Measurements from ENCODE around the gene STK39.

STK39 gene

GRCh38 chr2:168052773-168053172 lies 194.6 kb downstream of the STK39 start:
- Histone ChIP-seq H2BK120ac (ENCODE audit: low read depth, low read length) (no peak overlapping the region), H3K27ac (ENCODE audit: low read depth, low read length) (no peak overlapping the region), H3K4me2 (ENCODE audit: low read length) (no peak overlapping the region), H4K8ac (ENCODE audit: low read depth, low read length) (no peak overlapping the region), H3K4me1 (ENCODE audit: control insufficient read depth, low read depth, low read length) (peaks cover 4% of the 10 kb centered on the region), H3K4ac (ENCODE audit: low read depth, low read length) (no peak overlapping the region), H2BK15ac (replicated peaks; ENCODE audit: low read depth) (no peak overlapping the region), H3K79me2 (ENCODE audit: control insufficient read depth, insufficient read depth, low read length) (no peaks in the 10 kb centered on the region), H3K56ac (ENCODE audit: low read length) (no peak overlapping the region), H3K23ac (ENCODE audit: low read length) (no peak overlapping the region), H3K36me3 (ENCODE audit: control insufficient read depth, insufficient read depth, low read length) (no peaks in the 10 kb centered on the region), H2AK5ac (ENCODE audit: low read length) (no peak overlapping the region), H3K27me3 (ENCODE audit: insufficient read depth, low read length, poor library complexity) (no peaks in the 10 kb centered on the region), H2BK5ac (ENCODE audit: low read length) (no peak overlapping the region), H3K79me1 (ENCODE audit: low read length) (no peaks in the 10 kb centered on the region), H3K9ac (ENCODE audit: low read length) (no peak overlapping the region), H4K5ac (ENCODE audit: low read length) (no peak overlapping the region), H3K18ac (ENCODE audit: low read length) (no peak overlapping the region), H3K4me3 (ENCODE audit: low read length) (no peak overlapping the region)
- WGBS (ENCODE audit: extremely low coverage, insufficient coverage, low lambda C conversion rate): no CpG with 5 or more reads among the region's 4 CpGs
- no peak for DNase-seq

- H3K27ac ChIP-seq (ENCODE audit: low read depth, low read length): no peak overlapping the region
Measured at GRCh38 chr2:168050377-168050776, 197.0 kb downstream of the STK39 start.

GRCh38 chr2:168049609-168050008 lies 197.8 kb downstream of the STK39 start:
- Histone ChIP-seq H3K79me2 (ENCODE audit: control insufficient read depth, insufficient read depth, low read length) (no peaks in the 10 kb centered on the region), H3K18ac (ENCODE audit: low read length) (no peak overlapping the region), H3K36me3 (ENCODE audit: control insufficient read depth, insufficient read depth, low read length) (no peaks in the 10 kb centered on the region), H3K23ac (ENCODE audit: low read length) (no peak overlapping the region), H3K56ac (ENCODE audit: low read length) (no peak overlapping the region), H3K27ac (ENCODE audit: low read depth, low read length) (no peak overlapping the region), H4K5ac (ENCODE audit: low read length) (no peak overlapping the region), H3K4me1 (ENCODE audit: control insufficient read depth, low read depth, low read length) (peaks cover 2% of the 10 kb centered on the region), H3K4me3 (ENCODE audit: low read length) (no peak overlapping the region), H3K4ac (ENCODE audit: low read depth, low read length) (no peak overlapping the region), H2BK120ac (ENCODE audit: low read depth, low read length) (no peak overlapping the region), H2BK15ac (replicated peaks; ENCODE audit: low read depth) (no peak overlapping the region), H3K27me3 (ENCODE audit: insufficient read depth, low read length, poor library complexity) (no peaks in the 10 kb centered on the region), H4K8ac (ENCODE audit: low read depth, low read length) (no peak overlapping the region), H3K79me1 (ENCODE audit: low read length) (no peaks in the 10 kb centered on the region), H2BK5ac (ENCODE audit: low read length) (no peak overlapping the region), H3K4me2 (ENCODE audit: low read length) (no peak overlapping the region), H3K9ac (ENCODE audit: low read length) (no peak overlapping the region), H2AK5ac (ENCODE audit: low read length) (no peak overlapping the region)
- no peak for DNase-seq
- WGBS (ENCODE audit: extremely low coverage, insufficient coverage, low lambda C conversion rate): no CpG with 5 or more reads among the region's 2 CpGs

More at GRCh38 chr2:168050377-168050776, 197.0 kb downstream of the STK39 start:
- Histone ChIP-seq H3K27me3 (ENCODE audit: insufficient read depth, low read length, poor library complexity) (no peaks in the 10 kb centered on the region), H3K18ac (ENCODE audit: low read length) (no peak overlapping the region), H3K4me3 (ENCODE audit: low read length) (no peak overlapping the region), H3K4me1 (ENCODE audit: control insufficient read depth, low read depth, low read length) (peaks cover 2% of the 10 kb centered on the region), H2BK5ac (ENCODE audit: low read length) (no peak overlapping the region), H2AK5ac (ENCODE audit: low read length) (no peak overlapping the region), H3K79me2 (ENCODE audit: control insufficient read depth, insufficient read depth, low read length) (no peaks in the 10 kb centered on the region), H3K9ac (ENCODE audit: low read length) (no peak overlapping the region), H4K5ac (ENCODE audit: low read length) (no peak overlapping the region), H3K79me1 (ENCODE audit: low read length) (no peaks in the 10 kb centered on the region), H2BK15ac (replicated peaks; ENCODE audit: low read depth) (no peak overlapping the region), H4K8ac (ENCODE audit: low read depth, low read length) (no peak overlapping the region), H2BK120ac (ENCODE audit: low read depth, low read length) (no peak overlapping the region), H3K36me3 (ENCODE audit: control insufficient read depth, insufficient read depth, low read length) (no peaks in the 10 kb centered on the region), H3K4ac (ENCODE audit: low read depth, low read length) (no peak overlapping the region), H3K4me2 (ENCODE audit: low read length) (no peak overlapping the region), H3K56ac (ENCODE audit: low read length) (no peak overlapping the region), H3K23ac (ENCODE audit: low read length) (no peak overlapping the region)
- DNase-seq: peak; percentile 88
- no CpG with 5 or more reads among the region's 2 CpGs for WGBS (ENCODE audit: extremely low coverage, insufficient coverage, low lambda C conversion rate)

GRCh38 chr2:168047091-168047690 lies 200.2 kb downstream of the STK39 start:
- no peak overlapping the region for H3K23ac ChIP-seq (ENCODE audit: low read length)
- H3K27ac ChIP-seq (ENCODE audit: low read depth, low read length): no peak overlapping the region
- peaks cover 2% of the 10 kb centered on the region for H3K4me1 ChIP-seq (ENCODE audit: control insufficient read depth, low read depth, low read length)
- H2BK5ac ChIP-seq (ENCODE audit: low read length): no peak overlapping the region
- no peak overlapping the region for H3K4me2 ChIP-seq (ENCODE audit: low read length)
- no peak overlapping the region for H3K4me3 ChIP-seq (ENCODE audit: low read length)
- H3K56ac ChIP-seq (ENCODE audit: low read length): no peak overlapping the region
- H3K27me3 ChIP-seq (ENCODE audit: insufficient read depth, low read length, poor library complexity): no peaks in the 10 kb centered on the region
- no peak for DNase-seq
- H2BK15ac ChIP-seq (replicated peaks; ENCODE audit: low read depth): no peak overlapping the region
- no peak overlapping the region for H4K8ac ChIP-seq (ENCODE audit: low read depth, low read length)
- no peaks in the 10 kb centered on the region for H3K36me3 ChIP-seq (ENCODE audit: control insufficient read depth, insufficient read depth, low read length)
- H2BK120ac ChIP-seq (ENCODE audit: low read depth, low read length): no peak overlapping the region
- no peak overlapping the region for H3K9ac ChIP-seq (ENCODE audit: low read length)
- no peak overlapping the region for H3K4ac ChIP-seq (ENCODE audit: low read depth, low read length)
- no peak overlapping the region for H4K5ac ChIP-seq (ENCODE audit: low read length)
- H3K18ac ChIP-seq (ENCODE audit: low read length): no peak overlapping the region
- no peaks in the 10 kb centered on the region for H3K79me2 ChIP-seq (ENCODE audit: control insufficient read depth, insufficient read depth, low read length)
- WGBS (ENCODE audit: extremely low coverage, insufficient coverage, low lambda C conversion rate): no CpG with 5 or more reads among the region's 3 CpGs
- H3K79me1 ChIP-seq (ENCODE audit: low read length): no peaks in the 10 kb centered on the region
- H2AK5ac ChIP-seq (ENCODE audit: low read length): no peak overlapping the region

- H3K79me2 ChIP-seq (ENCODE audit: control insufficient read depth, insufficient read depth, low read length): no peaks in the 10 kb centered on the region
- no peak overlapping the region for H3K9ac ChIP-seq (ENCODE audit: low read length)
- H2AK5ac ChIP-seq (ENCODE audit: low read length): no peak overlapping the region
- H3K4me2 ChIP-seq (ENCODE audit: low read length): no peak overlapping the region
- no peaks in the 10 kb centered on the region for H3K4me1 ChIP-seq (ENCODE audit: control insufficient read depth, low read depth, low read length)
- no peak overlapping the region for H4K8ac ChIP-seq (ENCODE audit: low read depth, low read length)
- H3K56ac ChIP-seq (ENCODE audit: low read length): no peak overlapping the region
- H2BK5ac ChIP-seq (ENCODE audit: low read length): no peak overlapping the region
- H3K18ac ChIP-seq (ENCODE audit: low read length): no peak overlapping the region
- no peaks in the 10 kb centered on the region for H3K36me3 ChIP-seq (ENCODE audit: control insufficient read depth, insufficient read depth, low read length)
- WGBS (ENCODE audit: extremely low coverage, insufficient coverage, low lambda C conversion rate): no CpG with 5 or more reads among the region's 1 CpG
- no peak overlapping the region for H3K27ac ChIP-seq (ENCODE audit: low read depth, low read length)
- no peaks in the 10 kb centered on the region for H3K27me3 ChIP-seq (ENCODE audit: insufficient read depth, low read length, poor library complexity)
- no peaks in the 10 kb centered on the region for H3K79me1 ChIP-seq (ENCODE audit: low read length)
- DNase-seq: no peak
- no peak overlapping the region for H3K23ac ChIP-seq (ENCODE audit: low read length)
- no peak overlapping the region for H4K5ac ChIP-seq (ENCODE audit: low read length)
- no peak overlapping the region for H3K4me3 ChIP-seq (ENCODE audit: low read length)
- H2BK120ac ChIP-seq (ENCODE audit: low read depth, low read length): no peak overlapping the region
- no peak overlapping the region for H3K4ac ChIP-seq (ENCODE audit: low read depth, low read length)
- H2BK15ac ChIP-seq (replicated peaks; ENCODE audit: low read depth): no peak overlapping the region
Measured at GRCh38 chr2:168044579-168044978, 202.8 kb downstream of the STK39 start.

- no peak overlapping the region for H3K23ac ChIP-seq (ENCODE audit: low read length)
- no peaks in the 10 kb centered on the region for H3K79me2 ChIP-seq (ENCODE audit: control insufficient read depth, insufficient read depth, low read length)
- no peak overlapping the region for H3K18ac ChIP-seq (ENCODE audit: low read length)
- H2BK5ac ChIP-seq (ENCODE audit: low read length): no peak overlapping the region
- no peaks in the 10 kb centered on the region for H3K27me3 ChIP-seq (ENCODE audit: insufficient read depth, low read length, poor library complexity)
- H2BK120ac ChIP-seq (ENCODE audit: low read depth, low read length): no peak overlapping the region
- no peaks in the 10 kb centered on the region for H3K36me3 ChIP-seq (ENCODE audit: control insufficient read depth, insufficient read depth, low read length)
- H3K4me2 ChIP-seq (ENCODE audit: low read length): no peak overlapping the region
- H3K4me1 ChIP-seq (ENCODE audit: control insufficient read depth, low read depth, low read length): no peaks in the 10 kb centered on the region
- H4K8ac ChIP-seq (ENCODE audit: low read depth, low read length): no peak overlapping the region
- no CpG with 5 or more reads among the region's 2 CpGs for WGBS (ENCODE audit: extremely low coverage, insufficient coverage, low lambda C conversion rate)
- H4K5ac ChIP-seq (ENCODE audit: low read length): no peak overlapping the region
- H3K9ac ChIP-seq (ENCODE audit: low read length): no peak overlapping the region
- DNase-seq: no peak
- no peaks in the 10 kb centered on the region for H3K79me1 ChIP-seq (ENCODE audit: low read length)
- H2AK5ac ChIP-seq (ENCODE audit: low read length): no peak overlapping the region
- no peak overlapping the region for H2BK15ac ChIP-seq (replicated peaks; ENCODE audit: low read depth)
- H3K4ac ChIP-seq (ENCODE audit: low read depth, low read length): no peak overlapping the region
- no peak overlapping the region for H3K27ac ChIP-seq (ENCODE audit: low read depth, low read length)
- no peak overlapping the region for H3K56ac ChIP-seq (ENCODE audit: low read length)
- H3K4me3 ChIP-seq (ENCODE audit: low read length): no peak overlapping the region
Measured at GRCh38 chr2:168044176-168044575, 203.2 kb downstream of the STK39 start.
